Left colon (tissue), 2 donors: ENCODE data around the gene CLEC16A. TPM values are rescaled to one million over a fixed set of nuclear protein-coding genes. Genes with fewer than 3 reads are reported as not detected.

ENCODE experiments used
- ATAC-seq: fragments of 200-7000 bp; cut with Tn5 transposase; one replicate; pipeline ENCODE4 v1.9.1; 2020; ENCODE audit warnings: mild to moderate bottlenecking, moderate library complexity
- DNase-seq, 2 donors: peaks; one replicate each; pipeline ENCODE4 v3.0.0-alpha.2; 2020
- intact Hi-C, 2 donors: fragments of 100-400 bp; cut with DNase I in 1 of 2; cut with micrococcal nuclease in 1 of 2; formaldehyde crosslinking; loops; one replicate each; pipeline versions ENCODE4 v1.11.2 to v1.14.0; 2022; cut with DNase I, micrococcal nuclease
- total RNA-seq, 2 donors: library from RNA; stranded (reverse); fragmentation: NEBNext Ultra II Directional; extraction: Animal tissue kit (Norgen Biotek cat#: 25700); gene quantifications; one replicate each; pipeline ENCODE4 v1.2.1, GENCODE V29; 2021
- donor health status: DM: no; HTN: no; CAD: no.
- donor health status: DM: yes; HTN: yes; CAD: no.

The CLEC16A gene
- total RNA-seq, 2 donors from 2014 or later = 27.3 to 41.6 TPM

GRCh38 chr16:10997485-10997884 is 53.1 kb downstream of the CLEC16A start:
- ATAC-seq = peak; percentile 66
- intact Hi-C loops = no loop called here
- no peak for DNase-seq

GRCh38 chr16:10999300-10999699 is 54.9 kb downstream of the CLEC16A start:
- DNase-seq (no peak), ATAC-seq (peak; percentile 47)
- intact Hi-C loops = no loop called here

GRCh38 chr16:11001611-11002010 is 57.2 kb downstream of the CLEC16A start:
- ATAC-seq (peak; percentile 61), DNase-seq (no peak)
- intact Hi-C loops = no loop called here

GRCh38 chr16:11003141-11003540 is 58.8 kb downstream of the CLEC16A start:
- ATAC-seq (no peak), DNase-seq (no peak)
- intact Hi-C loops = no loop called here

GRCh38 chr16:11004351-11004750 is 60.0 kb downstream of the CLEC16A start:
- DNase-seq (no peak), ATAC-seq (no peak)
- intact Hi-C loops = no loop called here

- intact Hi-C loops = no loop called here
- ATAC-seq (no peak), DNase-seq (no peak)
Observed at GRCh38 chr16:11004973-11005610, 60.7 kb downstream of the CLEC16A start.

GRCh38 chr16:11005611-11005975 is 61.2 kb downstream of the CLEC16A start:
- no peak for ATAC-seq

GRCh38 chr16:11006656-11007055 is 62.3 kb downstream of the CLEC16A start:
- intact Hi-C loops = no loop called here
- no peak for DNase-seq
- ATAC-seq = no peak

More at GRCh38 chr16:11005611-11005975, 61.2 kb downstream of the CLEC16A start:
- intact Hi-C loops = no loop called here
- DNase-seq = no peak

- no peak for ATAC-seq
- intact Hi-C loops = no loop called here
- no peak for DNase-seq
Observed at GRCh38 chr16:11007714-11008280, 63.4 kb downstream of the CLEC16A start.

- no peak for ATAC-seq
- no peak for DNase-seq
Observed at GRCh38 chr16:11009027-11009755, 64.8 kb downstream of the CLEC16A start.

GRCh38 chr16:11010575-11011221 is 66.3 kb downstream of the CLEC16A start:
- ATAC-seq (no peak), DNase-seq (no peak)
- intact Hi-C loops = no loop called here

More at GRCh38 chr16:11009027-11009755, 64.8 kb downstream of the CLEC16A start:
- intact Hi-C loops = no loop called here

GRCh38 chr16:11011326-11011725 is 67.0 kb downstream of the CLEC16A start:
- DNase-seq (no peak), ATAC-seq (no peak)
- intact Hi-C loops = no loop called here

- DNase-seq (no peak), ATAC-seq (no peak)
- intact Hi-C loops = no loop called here
Observed at GRCh38 chr16:11012841-11013240, 68.5 kb downstream of the CLEC16A start.

- DNase-seq (no peak), ATAC-seq (no peak)
- intact Hi-C loops = no loop called here
Observed at GRCh38 chr16:11014136-11014535, 69.8 kb downstream of the CLEC16A start.

- intact Hi-C loops = no loop called here
- no peak for ATAC-seq
- no peak for DNase-seq
Observed at GRCh38 chr16:11015076-11015475, 70.7 kb downstream of the CLEC16A start.

- ATAC-seq (no peak), DNase-seq (no peak)
- intact Hi-C loops = no loop called here
Observed at GRCh38 chr16:11015607-11016006, 71.2 kb downstream of the CLEC16A start.

- intact Hi-C loops = no loop called here
- ATAC-seq = peak; percentile 83
- peak in 1 of 2 donors; percentile 41 for DNase-seq
Observed at GRCh38 chr16:11016524-11016988, 72.2 kb downstream of the CLEC16A start.

- ATAC-seq = peak; percentile 90
- intact Hi-C loops = no loop called here
- peak; percentile 76 to 79 for DNase-seq
Observed at GRCh38 chr16:11016993-11017392, 72.6 kb downstream of the CLEC16A start.

GRCh38 chr16:11017499-11017898 is 73.1 kb downstream of the CLEC16A start:
- intact Hi-C loops = no loop called here
- ATAC-seq = no peak

GRCh38 chr16:11020388-11020787 is 76.0 kb downstream of the CLEC16A start:
- intact Hi-C loops = no loop called here
- ATAC-seq = no peak
- DNase-seq = no peak

More at GRCh38 chr16:11017499-11017898, 73.1 kb downstream of the CLEC16A start:
- no peak for DNase-seq
